Thymus (tissue), 14 donors: Measurements from ENCODE around the gene CMTR2. TPM values are rescaled to one million over a fixed set of nuclear protein-coding genes. Genes with fewer than 3 reads are reported as not detected.

Experiments used
- DNase-seq, 9 donors: peaks; one replicate each; pipeline ENCODE4 v3.0.0-alpha.2; 2013; ENCODE audit warnings: low spot score in 9 of 9, low read depth in 6 of 9, missing footprints in 1 of 9
- H3K27ac ChIP-seq, 2 donors: one replicate each; pipeline ENCODE4 v1.5.1; 2013; ENCODE audit warnings: control low read depth in 1 of 2, low read depth in 1 of 2, low read length in 1 of 2, mild to moderate bottlenecking in 1 of 2, moderate library complexity in 1 of 2
- H3K27me3 ChIP-seq, 2 donors: one replicate each; pipeline ENCODE4 v1.5.1; 2013; ENCODE audit warnings: low read length in 1 of 2; ENCODE audit not compliant: control insufficient read depth in 2 of 2, insufficient read depth in 1 of 2
- H3K36me3 ChIP-seq, 2 donors: one replicate each; pipeline ENCODE4 v1.5.1; 2013; ENCODE audit warnings: low read length in 1 of 2, mild to moderate bottlenecking in 1 of 2, moderate library complexity in 1 of 2; ENCODE audit not compliant: control insufficient read depth in 2 of 2, insufficient read depth in 2 of 2
- H3K4me1 ChIP-seq, 2 donors: one replicate each; pipeline ENCODE4 v1.5.1; 2013; ENCODE audit warnings: low read length in 2 of 2; ENCODE audit not compliant: control insufficient read depth in 2 of 2, insufficient read depth in 2 of 2
- H3K4me3 ChIP-seq, 2 donors: one replicate each; pipeline ENCODE4 v1.5.1; 2013; ENCODE audit warnings: low read length in 2 of 2, control low read depth in 1 of 2, mild to moderate bottlenecking in 1 of 2
- H3K9me3 ChIP-seq, 2 donors: one replicate each; pipeline ENCODE4 v1.5.1; 2013; ENCODE audit warnings: low read length in 1 of 2, mild to moderate bottlenecking in 1 of 2; ENCODE audit not compliant: control insufficient read depth in 2 of 2, insufficient read depth in 1 of 2
- WGBS: extraction: QIAGEN DNeasy Blood & Tissue Kit; methylation state at CpG from one replicate; pipeline ENCODE4 v1.1.7; 2013; 5-methylcytosine and 5-hydroxymethylcytosine counted together
- long read RNA-seq, 10 donors: transcript quantifications; one replicate each; lab custom pipeline, GENCODE V29; 2026
- polyA plus RNA-seq: library from polyadenylated mRNA; stranded (reverse); fragments of 200-250 nt; gene quantifications from one replicate; pipeline ENCODE4 v1.2.3, GENCODE V29; 2013
- total RNA-seq: library from RNA; stranded (reverse); fragments of 120-200 nt; gene quantifications from one replicate; pipeline ENCODE4 v1.2.4, GENCODE V29; 2013
- donor health status: healthy.

Gene CMTR2
- total RNA-seq (24.2 TPM), polyA plus RNA-seq (17.9 TPM)
- long read RNA-seq, donor 1, full-length matches to known transcripts: 1 of 1 reads
- long read RNA-seq, donor 1, partial matches to known transcripts: 0 of 1 reads
- long read RNA-seq, donor 1, other reads (novel, unspliced or antisense): 0 of 1 reads
- long read RNA-seq, donor 2: 0 reads
- long read RNA-seq, donor 3, full-length matches to known transcripts: 4 of 4 reads
- long read RNA-seq, donor 3, partial matches to known transcripts: 0 of 4 reads
- long read RNA-seq, donor 3, other reads (novel, unspliced or antisense): 0 of 4 reads
- long read RNA-seq, donor 4, full-length matches to known transcripts: 5 of 5 reads
- long read RNA-seq, donor 4, partial matches to known transcripts: 0 of 5 reads
- long read RNA-seq, donor 4, other reads (novel, unspliced or antisense): 0 of 5 reads
- long read RNA-seq, donor 5, full-length matches to known transcripts: 10 of 10 reads
- long read RNA-seq, donor 5, partial matches to known transcripts: 0 of 10 reads
- long read RNA-seq, donor 5, other reads (novel, unspliced or antisense): 0 of 10 reads
- long read RNA-seq, donor 6, full-length matches to known transcripts: 7 of 7 reads
- long read RNA-seq, donor 6, partial matches to known transcripts: 0 of 7 reads
- long read RNA-seq, donor 6, other reads (novel, unspliced or antisense): 0 of 7 reads
- long read RNA-seq, donor 7, full-length matches to known transcripts: 7 of 7 reads
- long read RNA-seq, donor 7, partial matches to known transcripts: 0 of 7 reads
- long read RNA-seq, donor 7, other reads (novel, unspliced or antisense): 0 of 7 reads
- long read RNA-seq, donor 8, full-length matches to known transcripts: 2 of 2 reads
- long read RNA-seq, donor 8, partial matches to known transcripts: 0 of 2 reads
- long read RNA-seq, donor 8, other reads (novel, unspliced or antisense): 0 of 2 reads
- long read RNA-seq, donor 9, full-length matches to known transcripts: 3 of 3 reads
- long read RNA-seq, donor 9, partial matches to known transcripts: 0 of 3 reads
- long read RNA-seq, donor 9, other reads (novel, unspliced or antisense): 0 of 3 reads
- long read RNA-seq, donor 10, full-length matches to known transcripts: 12 of 12 reads
- long read RNA-seq, donor 10, partial matches to known transcripts: 0 of 12 reads
- long read RNA-seq, donor 10, other reads (novel, unspliced or antisense): 0 of 12 reads

- peak; percentile 78 to 96 (median 89) for DNase-seq
- Histone ChIP-seq H3K27ac (peak within 1 kb of the TSS; percentile 77 to 92), H3K9me3 (no peaks in the 10 kb centered on the region), H3K36me3 (peaks cover 6 to 21% of the 10 kb centered on the region in 2 donors), H3K4me3 (peak within 1 kb of the TSS; percentile 76 to 88), H3K4me1 (peaks cover 3 to 7% of the 10 kb centered on the region in 2 donors), H3K27me3 (peaks cover 0 to 2% of the 10 kb centered on the region in 2 donors)
- under 1% methylated on average over 60 of the region's 60 CpGs for WGBS
These were observed at the start of gene CMTR2 for GRCh38 chr16:71288890-71289731. Gene CMTR2, minus strand, starts transcription at chr16:71289402. Its CDS starts 3,482 bp downstream, at chr16:71285920.

- Histone ChIP-seq H3K4me1 (no peaks in the 10 kb centered on the region), H3K27ac (no peak overlapping the region), H3K36me3 (no peaks in the 10 kb centered on the region), H3K27me3 (no peaks in the 10 kb centered on the region), H3K9me3 (no peaks in the 10 kb centered on the region), H3K4me3 (no peak overlapping the region)
- no peak for DNase-seq
- WGBS: 90% methylated on average over 1 of the region's 1 CpG
These were observed 49.4 kb upstream of the CMTR2 start for GRCh38 chr16:71338632-71339031.

- WGBS: 93% methylated on average over 2 of the region's 2 CpGs
- no peak overlapping the region for H3K27ac ChIP-seq
- H3K36me3 ChIP-seq: no peaks in the 10 kb centered on the region
- no peaks in the 10 kb centered on the region for H3K27me3 ChIP-seq
- no peak overlapping the region for H3K4me3 ChIP-seq
- no peaks in the 10 kb centered on the region for H3K9me3 ChIP-seq
- no peak for DNase-seq
- no peaks in the 10 kb centered on the region for H3K4me1 ChIP-seq
These were observed 49.0 kb upstream of the CMTR2 start for GRCh38 chr16:71338193-71338592.

- WGBS: 74% methylated on average over 1 of the region's 1 CpG
- H3K36me3 ChIP-seq: no peaks in the 10 kb centered on the region
- H3K27ac ChIP-seq: no peak overlapping the region
- DNase-seq: peak in 1 of 9 donors; percentile 6
- no peaks in the 10 kb centered on the region for H3K4me1 ChIP-seq
- no peaks in the 10 kb centered on the region for H3K9me3 ChIP-seq
- H3K27me3 ChIP-seq: no peaks in the 10 kb centered on the region
- H3K4me3 ChIP-seq: no peak overlapping the region
These were observed 48.4 kb upstream of the CMTR2 start for GRCh38 chr16:71337631-71338030.

- H3K27me3 ChIP-seq: no peaks in the 10 kb centered on the region
- no peak overlapping the region for H3K4me3 ChIP-seq
- no peaks in the 10 kb centered on the region for H3K36me3 ChIP-seq
- no peaks in the 10 kb centered on the region for H3K9me3 ChIP-seq
- no peak overlapping the region for H3K27ac ChIP-seq
- 93% methylated on average over 3 of the region's 3 CpGs for WGBS
- no peaks in the 10 kb centered on the region for H3K4me1 ChIP-seq
- no peak for DNase-seq
These were observed 38.9 kb upstream of the CMTR2 start for GRCh38 chr16:71328151-71328550.

GRCh38 chr16:71327720-71328119 lies 38.5 kb upstream of the CMTR2 start:
- DNase-seq: no peak
- no peaks in the 10 kb centered on the region for H3K4me1 ChIP-seq
- no peak overlapping the region for H3K4me3 ChIP-seq
- no peak overlapping the region for H3K27ac ChIP-seq
- no peaks in the 10 kb centered on the region for H3K27me3 ChIP-seq
- no peaks in the 10 kb centered on the region for H3K9me3 ChIP-seq
- no peaks in the 10 kb centered on the region for H3K36me3 ChIP-seq

- no peak overlapping the region for H3K27ac ChIP-seq
- no peaks in the 10 kb centered on the region for H3K9me3 ChIP-seq
- no peaks in the 10 kb centered on the region for H3K36me3 ChIP-seq
- no peak overlapping the region for H3K4me3 ChIP-seq
- DNase-seq: no peak
- no peaks in the 10 kb centered on the region for H3K4me1 ChIP-seq
- WGBS: 94% methylated on average over 4 of the region's 4 CpGs
- no peaks in the 10 kb centered on the region for H3K27me3 ChIP-seq
These were observed 30.8 kb upstream of the CMTR2 start for GRCh38 chr16:71319999-71320398.

GRCh38 chr16:71315269-71315668 lies 26.1 kb upstream of the CMTR2 start:
- no peak for DNase-seq
- H3K9me3 ChIP-seq: no peaks in the 10 kb centered on the region

More at GRCh38 chr16:71315269-71315668, 26.1 kb upstream of the CMTR2 start:
- Histone ChIP-seq H3K27ac (no peak overlapping the region), H3K4me3 (no peak overlapping the region), H3K4me1 (no peaks in the 10 kb centered on the region), H3K27me3 (no peaks in the 10 kb centered on the region), H3K36me3 (no peaks in the 10 kb centered on the region)
- 44% methylated on average over 3 of the region's 3 CpGs for WGBS
